Activated CD4-positive, alpha-beta memory T cell treated with anti-CD3 and anti-CD28 coated beads, Interleukin-2, amount 10 ng/mL, durations not matched to agents 7 days and 5 days (primary cell): ENCODE data around the gene HSP90B1. TPM values are rescaled to one million over a fixed set of nuclear protein-coding genes. Genes with fewer than 3 reads are reported as not detected.

Source experiments
- CTCF ChIA-PET: fragments of 350-600 bp; sonication (Branson Sonifier 250); formaldehyde crosslinking; loops from one replicate; lab custom pipeline; 2021; ENCODE audit warnings: antibody characterized with exemption, inconsistent platforms; lab: Charles Lee
- POLR2A ChIA-PET: fragments of 350-600 bp; sonication (Branson Sonifier 250); formaldehyde crosslinking; loops from one replicate; lab custom pipeline; 2021; ENCODE audit warnings: antibody characterized with exemption; lab: Charles Lee
- DNase-seq: peaks from one replicate; pipeline ENCODE4 v3.0.0-alpha.2; 2020
- H3K27ac Mint-ChIP-seq: one replicate; pipeline ENCODE4 v1.8.0; 2021; ENCODE audit warnings: mild to moderate bottlenecking, mixed read lengths
- H3K27me3 Mint-ChIP-seq: one replicate; pipeline ENCODE4 v1.8.0; 2021; ENCODE audit warnings: mixed read lengths
- H3K36me3 Mint-ChIP-seq: one replicate; pipeline ENCODE4 v1.8.0; 2021; ENCODE audit warnings: low read depth, mixed read lengths
- H3K4me1 Mint-ChIP-seq: one replicate; pipeline ENCODE4 v1.8.0; 2021; ENCODE audit warnings: mixed read lengths
- H3K4me3 Mint-ChIP-seq: one replicate; pipeline ENCODE4 v1.8.0; 2021; ENCODE audit warnings: mild to moderate bottlenecking, mixed read lengths
- H3K9me3 Mint-ChIP-seq: one replicate; pipeline ENCODE4 v1.8.0; 2021; ENCODE audit warnings: mixed read lengths
- total RNA-seq, 2 experiments: library from RNA; stranded (reverse); gene quantifications; one replicate each; pipeline ENCODE4 v1.2.3, GENCODE V29; 2021

Gene HSP90B1
- total RNA-seq, 2 experiments from 2014 or later = 375 to 378 TPM

DNA sequence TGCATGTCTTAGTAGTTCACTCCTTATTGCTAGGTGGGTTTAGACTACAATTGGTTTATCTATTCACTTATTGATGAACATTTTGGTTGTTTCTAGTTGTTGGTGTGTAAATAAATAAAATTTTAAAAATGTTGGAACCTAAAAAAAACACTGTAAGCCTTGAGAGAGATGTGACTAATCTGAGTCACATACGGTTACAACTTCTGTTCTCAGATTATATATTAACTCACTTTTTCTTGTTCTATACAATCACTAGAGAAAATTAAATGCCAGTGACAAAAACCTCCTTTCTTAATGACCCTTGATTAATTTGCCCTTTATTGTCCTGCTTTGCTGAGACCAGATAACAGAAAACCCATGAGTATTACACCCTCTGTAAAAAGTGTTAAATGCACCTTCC lies 28.4 kb downstream of the HSP90B1 start:
- Mint-ChIP-seq H3K4me1 (peaks cover 36% of the 10 kb centered on the region), H3K9me3 (no peaks in the 10 kb centered on the region), H3K27me3 (no peaks in the 10 kb centered on the region), H3K27ac (no peak overlapping the region), H3K4me3 (no peak overlapping the region), H3K36me3 (peaks cover 20% of the 10 kb centered on the region)
- ChIA-PET CTCF (interaction anchor here (1.6 to 3.2 kb wide), 2 partner anchors 7 to 150 kb away, joined by 4 to 30 read pairs; partner anchors contain the start of gene TDG), POLR2A (no interaction called here)
- no peak for DNase-seq

DNA sequence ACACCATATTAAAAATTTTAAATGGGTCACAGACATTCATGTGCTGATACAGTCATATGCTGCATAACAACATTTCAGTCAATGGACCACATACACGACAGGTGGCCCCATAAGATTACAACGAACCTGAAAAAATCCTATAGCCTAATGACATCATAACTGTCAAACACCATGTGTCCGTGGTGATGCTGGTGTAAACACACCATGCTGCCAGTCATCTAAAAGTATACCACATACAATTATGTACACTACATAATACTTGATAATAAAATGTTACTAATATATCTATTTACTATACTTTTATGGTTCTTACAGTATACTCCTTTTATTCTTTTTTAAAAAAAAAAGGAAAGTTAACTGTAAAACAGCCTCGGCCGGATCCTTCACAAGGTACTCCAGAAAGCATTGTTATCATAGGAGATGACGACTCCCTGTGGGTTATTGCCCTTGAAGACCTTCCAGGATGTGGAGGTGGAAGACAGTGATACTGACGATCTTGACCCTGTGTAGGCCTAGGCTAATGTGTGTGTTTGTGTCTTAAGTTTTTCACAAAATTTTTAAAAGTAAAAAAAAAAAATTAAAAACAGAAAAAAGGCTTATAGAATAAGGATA lies 30.5 kb downstream of the HSP90B1 start:
- no peak overlapping the region for H3K27ac Mint-ChIP-seq
- H3K4me1 Mint-ChIP-seq = peaks cover 38% of the 10 kb centered on the region
- H3K36me3 Mint-ChIP-seq = peaks cover 11% of the 10 kb centered on the region
- ChIA-PET POLR2A (no interaction called here), CTCF (interaction anchor here (1.2 kb wide), 1 partner anchor 34 kb away, joined by 5 read pairs; no protein-coding TSS in a partner anchor)
- no peaks in the 10 kb centered on the region for H3K9me3 Mint-ChIP-seq
- H3K27me3 Mint-ChIP-seq = no peaks in the 10 kb centered on the region
- DNase-seq = no peak
- H3K4me3 Mint-ChIP-seq = no peak overlapping the region

DNA sequence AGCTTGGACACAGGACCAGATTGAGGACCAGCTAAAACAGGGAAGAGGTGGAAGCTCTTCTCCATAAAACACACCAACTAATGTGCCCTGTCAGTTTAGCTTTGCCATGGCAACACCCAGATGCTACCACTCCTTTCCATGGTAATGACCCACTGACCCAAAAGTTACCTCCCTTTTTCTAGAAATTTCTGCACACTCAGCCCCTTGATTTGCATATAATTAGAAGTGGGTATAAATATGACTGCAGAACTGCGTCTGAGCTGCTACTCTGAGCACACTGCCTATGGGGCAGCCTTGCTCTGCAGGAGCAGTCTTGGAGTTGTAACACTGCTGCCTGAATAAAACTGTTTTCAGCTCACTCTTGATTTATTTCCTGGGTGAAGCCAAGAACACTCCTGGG lies 32.3 kb downstream of the HSP90B1 start:
- no peaks in the 10 kb centered on the region for H3K27me3 Mint-ChIP-seq
- POLR2A ChIA-PET = interaction anchor here (0.9 to 6.5 kb wide), 3 partner anchors 26 to 38 kb away, joined by 3 to 128 read pairs (median 4); partner anchors contain the start of gene HSP90B1

GRCh38 chr12:103964805-103965204 lies 34.6 kb downstream of the HSP90B1 start:
- H3K27ac Mint-ChIP-seq = peak overlapping the region; percentile 91
- POLR2A ChIA-PET = interaction anchor here (1.1 to 6.5 kb wide), 15 partner anchors 9 to 1260 kb away, joined by 3 to 159 read pairs (median 9); partner anchors contain the start of genes EID3, HCFC2, HSP90B1 and NFYB
- peaks cover 57% of the 10 kb centered on the region for H3K4me1 Mint-ChIP-seq
- no peak for DNase-seq
- CTCF ChIA-PET = interaction anchor here (0.8 to 2.8 kb wide), 6 partner anchors 8 to 322 kb away, joined by 3 to 30 read pairs (median 4); a partner anchor contains a TSS
- peaks cover 34% of the 10 kb centered on the region for H3K36me3 Mint-ChIP-seq
- H3K27me3 Mint-ChIP-seq = no peaks in the 10 kb centered on the region
- peak overlapping the region; percentile 97 for H3K4me3 Mint-ChIP-seq
- no peaks in the 10 kb centered on the region for H3K9me3 Mint-ChIP-seq

More for the DNA sequence above, 32.3 kb downstream of the HSP90B1 start:
- H3K36me3 Mint-ChIP-seq = peaks cover 17% of the 10 kb centered on the region
- CTCF ChIA-PET = interaction anchor here (0.9 to 1.5 kb wide), 3 partner anchors 11 to 147 kb away, joined by 3 to 4 read pairs (median 4); no protein-coding TSS in a partner anchor
- no peak for DNase-seq
- no peak overlapping the region for H3K4me3 Mint-ChIP-seq
- no peaks in the 10 kb centered on the region for H3K9me3 Mint-ChIP-seq
- peaks cover 41% of the 10 kb centered on the region for H3K4me1 Mint-ChIP-seq
- no peak overlapping the region for H3K27ac Mint-ChIP-seq

GRCh38 chr12:103965255-103965589 lies 35.0 kb downstream of the HSP90B1 start:
- DNase-seq = no peak
- ChIA-PET POLR2A (interaction anchor here (0.7 to 6.5 kb wide), 20 partner anchors 9 to 1259 kb away, joined by 3 to 159 read pairs (median 9); partner anchors contain the start of genes EID3, HCFC2, HSP90B1 and NFYB), CTCF (interaction anchor here (0.7 to 2.8 kb wide), 11 partner anchors 8 to 322 kb away, joined by 3 to 30 read pairs (median 4); partner anchors contain the start of genes HSP90B1 and NFYB)
- no peaks in the 10 kb centered on the region for H3K9me3 Mint-ChIP-seq
- H3K36me3 Mint-ChIP-seq = peaks cover 34% of the 10 kb centered on the region
- peak overlapping the region; percentile 91 for H3K27ac Mint-ChIP-seq
- H3K27me3 Mint-ChIP-seq = no peaks in the 10 kb centered on the region
- H3K4me1 Mint-ChIP-seq = peaks cover 58% of the 10 kb centered on the region
- peak overlapping the region; percentile 97 for H3K4me3 Mint-ChIP-seq

DNA sequence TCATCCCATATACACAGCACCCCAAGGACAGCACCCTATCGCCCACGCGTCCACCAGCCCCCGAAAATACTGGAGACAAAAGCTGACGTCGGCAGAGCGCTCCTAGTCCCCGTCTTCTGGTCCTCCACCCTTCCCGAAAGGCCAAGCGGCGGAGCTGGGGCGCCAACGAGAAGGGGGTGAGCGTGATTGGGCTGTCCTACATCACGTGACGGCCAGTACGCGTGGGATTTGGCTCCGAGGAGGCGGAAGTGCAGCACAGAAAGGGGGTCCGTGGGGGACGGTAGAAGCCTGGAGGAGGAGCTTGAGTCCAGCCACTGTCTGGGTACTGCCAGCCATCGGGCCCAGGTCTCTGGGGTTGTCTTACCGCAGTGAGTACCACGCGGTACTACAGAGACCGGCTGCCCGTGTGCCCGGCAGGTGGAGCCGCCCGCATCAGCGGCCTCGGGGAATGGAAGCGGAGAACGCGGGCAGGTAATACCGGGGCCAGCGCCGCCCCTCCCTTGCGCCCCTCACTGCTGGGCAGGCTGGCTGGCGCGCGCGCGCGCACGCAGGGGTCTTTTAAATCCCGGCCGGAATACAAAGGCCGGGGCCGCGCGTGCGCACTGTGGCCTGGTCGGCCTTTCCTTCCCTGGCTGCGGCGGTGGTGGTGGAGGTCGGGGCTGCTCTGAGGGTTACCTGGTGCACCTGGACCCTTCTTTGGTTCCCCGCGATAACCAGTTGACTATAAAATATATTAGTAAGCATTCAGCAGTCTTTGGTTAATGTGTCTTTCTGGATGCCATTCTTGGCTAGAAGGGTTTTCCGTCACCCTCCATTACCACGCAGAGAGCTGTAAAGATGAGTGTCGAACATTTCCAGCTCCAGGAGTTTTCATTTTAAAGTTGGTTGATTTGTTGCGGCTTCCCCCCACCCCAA lies 35.6 kb downstream of the HSP90B1 start, which contains the start of gene TDG:
Gene TDG (plus strand): TSS at position 283 of the 915 bp plus-strand sequence. CDS start 166 bp downstream, at position 449.
- H3K36me3 Mint-ChIP-seq = peaks cover 34% of the 10 kb centered on the region
- CTCF ChIA-PET = interaction anchor here (0.7 to 2.8 kb wide), 12 partner anchors 9 to 321 kb away, joined by 3 to 30 read pairs (median 4); partner anchors contain the start of genes HSP90B1 and NFYB
- H3K4me1 Mint-ChIP-seq = peaks cover 60% of the 10 kb centered on the region
- DNase-seq = peak; percentile 97
- no peaks in the 10 kb centered on the region for H3K27me3 Mint-ChIP-seq
- H3K4me3 Mint-ChIP-seq = peak within 1 kb of the TSS; percentile 97
- POLR2A ChIA-PET = interaction anchor here (0.6 to 6.5 kb wide), 25 partner anchors 8 to 1259 kb away, joined by 3 to 159 read pairs (median 7); partner anchors contain the start of genes EID3, HCFC2, HSP90B1 and NFYB
- no peaks in the 10 kb centered on the region for H3K9me3 Mint-ChIP-seq
- H3K27ac Mint-ChIP-seq = peak within 1 kb of the TSS; percentile 91

- Mint-ChIP-seq H3K27me3 (no peaks in the 10 kb centered on the region), H3K4me1 (peaks cover 67% of the 10 kb centered on the region), H3K27ac (peak overlapping the region; percentile 91), H3K9me3 (no peaks in the 10 kb centered on the region), H3K4me3 (peak overlapping the region; percentile 97), H3K36me3 (peaks cover 34% of the 10 kb centered on the region)
- POLR2A ChIA-PET = interaction anchor here (0.7 to 6.5 kb wide), 16 partner anchors 7 to 321 kb away, joined by 3 to 159 read pairs (median 10); partner anchors contain the start of genes HCFC2, HSP90B1 and NFYB
- CTCF ChIA-PET = interaction anchor here (1.7 to 2.8 kb wide), 4 partner anchors 10 to 142 kb away, joined by 3 to 30 read pairs (median 7); partner anchors contain the start of gene HSP90B1
- DNase-seq = no peak
Observed at GRCh38 chr12:103966736-103967135, 36.5 kb downstream of the HSP90B1 start.

DNA sequence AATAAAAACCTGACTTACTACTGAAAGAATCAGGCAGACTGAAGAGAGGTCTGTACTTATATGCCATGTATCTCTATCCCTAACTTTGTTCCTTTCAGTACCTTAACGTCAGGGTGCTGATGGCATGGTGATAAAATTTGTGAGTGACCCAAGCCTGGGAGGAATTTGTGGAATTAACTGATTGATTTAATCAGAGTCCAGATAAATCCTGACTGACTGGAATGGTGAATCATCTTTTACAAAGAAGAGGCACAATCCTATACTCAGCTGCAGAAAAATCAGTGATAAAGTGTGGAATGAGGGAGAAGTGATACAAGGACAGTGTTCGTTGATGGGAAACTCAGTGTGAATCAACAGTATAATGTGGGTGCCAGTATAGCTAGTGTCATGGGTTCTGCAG lies 39.2 kb downstream of the HSP90B1 start:
- H3K4me1 Mint-ChIP-seq = peaks cover 63% of the 10 kb centered on the region
- peaks cover 39% of the 10 kb centered on the region for H3K36me3 Mint-ChIP-seq
- no peak overlapping the region for H3K27ac Mint-ChIP-seq
- no peak overlapping the region for H3K4me3 Mint-ChIP-seq
- ChIA-PET CTCF (no interaction called here), POLR2A (interaction anchor here (1.4 to 5.5 kb wide), 3 partner anchors 14 to 39 kb away, joined by 3 to 159 read pairs (median 10); partner anchors contain the start of gene HSP90B1)
- no peak for DNase-seq
- H3K27me3 Mint-ChIP-seq = no peaks in the 10 kb centered on the region
- H3K9me3 Mint-ChIP-seq = no peaks in the 10 kb centered on the region

DNA sequence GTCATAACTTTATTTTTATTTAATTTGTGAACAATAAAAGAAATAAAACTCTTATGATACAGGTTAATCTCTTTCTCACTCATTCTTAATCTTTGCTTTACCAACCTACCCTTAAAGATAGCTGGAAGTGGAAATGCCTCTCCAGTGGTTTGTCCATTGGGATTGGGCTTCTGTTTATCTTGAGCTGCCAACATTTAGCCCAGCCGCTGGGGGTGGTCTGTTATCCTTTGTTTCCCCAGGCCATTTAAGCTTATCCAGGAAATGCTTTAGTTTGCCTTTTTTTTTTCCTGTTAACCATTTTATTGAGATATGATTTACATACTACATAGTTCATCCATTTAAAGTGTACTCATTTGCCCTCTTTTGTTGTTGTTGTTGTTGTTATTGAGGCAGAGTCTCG lies 43.7 kb downstream of the HSP90B1 start:
- Mint-ChIP-seq H3K4me3 (no peak overlapping the region), H3K27ac (no peak overlapping the region), H3K9me3 (no peaks in the 10 kb centered on the region), H3K4me1 (peaks cover 33% of the 10 kb centered on the region), H3K27me3 (no peaks in the 10 kb centered on the region), H3K36me3 (peaks cover 37% of the 10 kb centered on the region)
- POLR2A ChIA-PET = interaction anchor here (1.7 to 1.9 kb wide), 2 partner anchors 8 to 17 kb away, joined by 7 read pairs; partner anchors contain the start of gene TDG
- CTCF ChIA-PET = interaction anchor here (1.0 to 2.0 kb wide), 3 partner anchors 10 to 135 kb away, joined by 3 to 4 read pairs (median 4); no protein-coding TSS in a partner anchor
- DNase-seq = no peak

DNA sequence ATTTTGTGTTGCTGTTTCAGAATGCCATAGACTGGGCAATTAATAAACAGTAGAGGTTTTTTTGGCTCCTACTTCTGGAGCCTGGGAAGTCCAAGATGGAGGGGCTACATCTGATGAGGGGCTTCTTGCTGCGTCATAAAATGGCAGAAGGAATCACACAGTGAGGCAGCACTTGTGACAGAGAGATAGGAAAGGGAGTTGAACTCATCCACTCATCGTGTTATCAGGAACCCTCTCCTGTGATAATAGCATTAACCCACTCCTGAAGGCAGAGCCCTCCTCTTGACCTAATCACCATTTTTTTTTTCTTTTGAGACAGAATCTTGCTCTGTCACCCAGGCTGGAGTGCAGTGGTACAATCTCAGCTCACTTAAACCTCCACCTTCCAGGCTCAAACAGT lies 45.2 kb downstream of the HSP90B1 start:
- Mint-ChIP-seq H3K9me3 (no peaks in the 10 kb centered on the region), H3K4me1 (peaks cover 24% of the 10 kb centered on the region), H3K27ac (no peak overlapping the region), H3K36me3 (peaks cover 45% of the 10 kb centered on the region), H3K4me3 (no peak overlapping the region), H3K27me3 (no peaks in the 10 kb centered on the region)
- no peak for DNase-seq
- POLR2A ChIA-PET = interaction anchor here (0.6 kb wide), 1 partner anchor 84 kb away, joined by 3 read pairs; no protein-coding TSS in a partner anchor
- CTCF ChIA-PET = no interaction called here

GRCh38 chr12:103978384-103978982 lies 48.3 kb downstream of the HSP90B1 start:
- H3K4me3 Mint-ChIP-seq = no peak overlapping the region
- peaks cover 10% of the 10 kb centered on the region for H3K4me1 Mint-ChIP-seq
- H3K9me3 Mint-ChIP-seq = no peaks in the 10 kb centered on the region
- POLR2A ChIA-PET = no interaction called here
- CTCF ChIA-PET = no interaction called here
- no peak overlapping the region for H3K27ac Mint-ChIP-seq
- H3K36me3 Mint-ChIP-seq = peaks cover 60% of the 10 kb centered on the region
- DNase-seq = no peak
- no peaks in the 10 kb centered on the region for H3K27me3 Mint-ChIP-seq

- H3K9me3 Mint-ChIP-seq = no peaks in the 10 kb centered on the region
- peaks cover 27% of the 10 kb centered on the region for H3K36me3 Mint-ChIP-seq
- H3K4me1 Mint-ChIP-seq = no peaks in the 10 kb centered on the region
- no peaks in the 10 kb centered on the region for H3K27me3 Mint-ChIP-seq
- ChIA-PET CTCF (no interaction called here), POLR2A (no interaction called here)
- H3K27ac Mint-ChIP-seq = no peak overlapping the region
- no peak overlapping the region for H3K4me3 Mint-ChIP-seq
- no peak for DNase-seq
Observed at GRCh38 chr12:103986829-103987228, 56.6 kb downstream of the HSP90B1 start.
